Neural cell (in vitro differentiated cells): Measurements from ENCODE around the gene ANKRD31. TPM values are rescaled to one million over a fixed set of nuclear protein-coding genes. Genes with fewer than 3 reads are reported as not detected.
A peak's percentile ranks its signal among the peaks of the same experiment; 100 is the strongest.

Experiments used
- H2AFZ ChIP-seq: fragments of 200-600, 300-800 bp; sonication (generic), shearing (Covaris generic); 2 replicates; pipeline ENCODE4 v1.6.0; 2014; ENCODE audit warnings: low read depth, mild to moderate bottlenecking, antibody characterized with exemption, low read length, moderate library complexity
- H3F3A ChIP-seq: fragments of 200-600 bp; shearing (Covaris generic); 2 replicates; pipeline ENCODE4 v1.6.1; 2016; ENCODE audit warnings: mild to moderate bottlenecking, moderate library complexity, mixed read lengths, antibody characterized with exemption, low read length; ENCODE audit not compliant: insufficient read depth, poor library complexity, severe bottlenecking
- H3K27ac ChIP-seq: fragments of 200-600, 300-800 bp; sonication (generic), shearing (Covaris generic); 2 replicates; pipeline ENCODE4 v1.5.1; 2014; ENCODE audit warnings: mild to moderate bottlenecking, low read length, moderate library complexity
- H3K27me3 ChIP-seq: fragments of 300-800, 200-600 bp; sonication (generic), shearing (Covaris generic); 2 replicates; pipeline ENCODE4 v1.6.0; 2014; ENCODE audit warnings: mild to moderate bottlenecking, low read depth, low read length, moderate library complexity; ENCODE audit not compliant: insufficient read depth
- H3K36me3 ChIP-seq: fragments of 300-800, 200-600 bp; sonication (generic), shearing (Covaris generic); 2 replicates; pipeline ENCODE4 v1.5.1; 2014; ENCODE audit warnings: mild to moderate bottlenecking, antibody characterized with exemption, low read length, moderate library complexity; ENCODE audit not compliant: insufficient read depth
- H3K4me2 ChIP-seq: fragments of 300-800, 200-600 bp; sonication (generic), shearing (Covaris generic); 2 replicates; pipeline ENCODE4 v1.6.0; 2014; ENCODE audit warnings: mild to moderate bottlenecking, low read length
- H3K4me3 ChIP-seq: fragments of 300-800, 200-600 bp; sonication (generic), shearing (Covaris generic); 2 replicates; pipeline ENCODE4 v1.5.1; 2014; ENCODE audit warnings: mild to moderate bottlenecking, low read length, moderate library complexity
- H3K79me2 ChIP-seq: fragments of 200-600 bp; shearing (Covaris generic); replicated peaks from 2 replicates; pipeline ENCODE4 v1.6.0; 2014; ENCODE audit warnings: mild to moderate bottlenecking, low read length, moderate library complexity; ENCODE audit not compliant: insufficient read depth
- H3K9ac ChIP-seq: fragments of 300-800, 200-600 bp; sonication (generic), shearing (Covaris generic); 2 replicates; pipeline ENCODE4 v1.6.1; 2016; ENCODE audit warnings: mild to moderate bottlenecking, low read length, mixed read lengths
- H3K9me2 ChIP-seq: fragments of 200-600 bp; shearing (Covaris generic); 2 replicates; pipeline ENCODE4 v1.6.1; 2016; ENCODE audit warnings: mild to moderate bottlenecking, low read length, mixed read lengths; ENCODE audit not compliant: insufficient read depth
- H3K9me3 ChIP-seq: fragments of 200-600, 300-800 bp; sonication (generic), shearing (Covaris generic); 2 replicates; pipeline ENCODE4 v1.6.1; 2016; ENCODE audit warnings: mild to moderate bottlenecking, mixed run types, low read length, moderate library complexity, mixed read lengths
- H4K20me1 ChIP-seq: fragments of 200-600 bp; shearing (Covaris generic); 2 replicates; pipeline ENCODE4 v1.6.1; 2016; ENCODE audit warnings: mild to moderate bottlenecking, mixed run types; ENCODE audit not compliant: insufficient read depth
- CTCF ChIP-seq: fragments of 450-650 bp; IDR thresholded peaks from 2 replicates; pipeline ENCODE4 v1.5.1; 2014; ENCODE audit warnings: antibody characterized with exemption, mild to moderate bottlenecking, moderate library complexity; ENCODE audit not compliant: poor library complexity, severe bottlenecking
- EP300 ChIP-seq: fragments of 450-650 bp; conservative IDR thresholded peaks from 2 replicates; pipeline ENCODE4 v1.6.1; 2014; ENCODE audit warnings: antibody characterized with exemption, mild to moderate bottlenecking, moderate library complexity; ENCODE audit not compliant: poor library complexity, severe bottlenecking
- EZH2 ChIP-seq: fragments of 200-600, 300-800 bp; shearing (Covaris generic), sonication (generic); IDR thresholded peaks from 2 replicates; pipeline ENCODE4 v1.6.1; 2014; ENCODE audit warnings: antibody characterized with exemption, low read length, borderline replicate concordance, mild to moderate bottlenecking; ENCODE audit not compliant: insufficient read depth, poor library complexity, severe bottlenecking
- MXI1 ChIP-seq: fragments of 450-650 bp; conservative IDR thresholded peaks from 2 replicates; pipeline ENCODE4 v1.6.1; 2014; ENCODE audit warnings: antibody characterized with exemption, mild to moderate bottlenecking; ENCODE audit not compliant: poor library complexity, severe bottlenecking
- POLR2AphosphoS5 ChIP-seq: IDR thresholded peaks from 2 replicates; pipeline ENCODE4 v1.6.1; 2012
- RAD21 ChIP-seq: fragments of 450-650 bp; conservative IDR thresholded peaks from 2 replicates; pipeline ENCODE4 v1.6.1; 2014; ENCODE audit warnings: antibody characterized with exemption, mild to moderate bottlenecking, moderate library complexity
- SMC3 ChIP-seq: fragments of 450-650 bp; conservative IDR thresholded peaks from 2 replicates; pipeline ENCODE4 v1.6.1; 2014; ENCODE audit warnings: antibody characterized with exemption, mild to moderate bottlenecking, moderate library complexity; ENCODE audit not compliant: poor library complexity
- TAF1 ChIP-seq: IDR thresholded peaks from 2 replicates; pipeline ENCODE4 v1.6.1; 2012; ENCODE audit warnings: low read depth
- polyA plus RNA-seq: library from polyadenylated mRNA; depleted of rRNA; stranded (reverse); fragments of >200 nt; gene quantifications from 2 replicates; pipeline ENCODE4 v1.2.3, GENCODE V29; 2014
- TF ChIP-seq, protein P1 (sequence below): IDR thresholded peaks from 2 replicates; pipeline ENCODE4 v1.6.1; 2012; ENCODE audit warnings: borderline replicate concordance

ANKRD31 gene
- polyA plus RNA-seq, 1 donor from 2014 or later = 0.62 TPM

GRCh38 chr5:75243100-75243499 lies 6.4 kb upstream of the ANKRD31 start:
- Histone ChIP-seq H3K9me3 (no peaks in the 10 kb centered on the region), H2AFZ (no peak overlapping the region), H3K4me2 (no peak overlapping the region), H4K20me1 (no peaks in the 10 kb centered on the region), H3F3A (no peaks in the 10 kb centered on the region), H3K9ac (no peak overlapping the region), H3K9me2 (no peaks in the 10 kb centered on the region), H3K36me3 (no peaks in the 10 kb centered on the region), H3K27ac (no peak overlapping the region), H3K27me3 (no peaks in the 10 kb centered on the region), H3K79me2 (no peaks in the 10 kb centered on the region), H3K4me3 (no peak overlapping the region)
- TF ChIP-seq EP300 (peak; percentile 88), POLR2AphosphoS5 (peak; percentile 58), RAD21 (no peak), TAF1 (no peak), CTCF (no peak)

DNA sequence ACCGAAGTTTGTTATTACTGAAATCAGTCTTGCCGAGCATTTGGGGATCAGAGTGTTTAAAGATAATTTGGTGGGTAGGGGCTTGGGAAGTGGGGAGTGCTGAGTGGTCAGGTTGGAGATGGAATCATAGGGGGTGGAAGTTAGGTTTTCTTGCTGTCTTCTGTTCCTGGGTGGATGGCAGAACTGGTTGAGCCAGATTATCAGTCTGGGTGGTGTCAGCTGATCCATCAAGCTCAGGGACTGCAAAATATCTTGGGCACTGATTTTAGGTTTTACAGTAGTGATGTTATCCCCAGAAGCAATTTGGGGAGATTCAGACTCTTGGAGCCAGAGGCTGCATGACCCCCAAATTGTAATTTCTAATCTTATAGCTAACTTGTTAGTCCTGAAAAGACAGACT lies 5.4 kb upstream of the ANKRD31 start:
- Histone ChIP-seq H3F3A (no peaks in the 10 kb centered on the region), H3K9me2 (no peaks in the 10 kb centered on the region), H3K9ac (no peak overlapping the region), H4K20me1 (no peaks in the 10 kb centered on the region), H3K27me3 (no peaks in the 10 kb centered on the region), H3K4me3 (no peak overlapping the region), H3K27ac (no peak overlapping the region), H3K9me3 (no peaks in the 10 kb centered on the region), H3K4me2 (no peak overlapping the region), H3K79me2 (no peaks in the 10 kb centered on the region), H3K36me3 (no peaks in the 10 kb centered on the region), H2AFZ (no peak overlapping the region)
- no peak for TF ChIP-seq EP300
- no peak for TF ChIP-seq RAD21
- no peak for TF ChIP-seq SMC3
- TF ChIP-seq MXI1 = no peak
- TF ChIP-seq, protein P1, sequence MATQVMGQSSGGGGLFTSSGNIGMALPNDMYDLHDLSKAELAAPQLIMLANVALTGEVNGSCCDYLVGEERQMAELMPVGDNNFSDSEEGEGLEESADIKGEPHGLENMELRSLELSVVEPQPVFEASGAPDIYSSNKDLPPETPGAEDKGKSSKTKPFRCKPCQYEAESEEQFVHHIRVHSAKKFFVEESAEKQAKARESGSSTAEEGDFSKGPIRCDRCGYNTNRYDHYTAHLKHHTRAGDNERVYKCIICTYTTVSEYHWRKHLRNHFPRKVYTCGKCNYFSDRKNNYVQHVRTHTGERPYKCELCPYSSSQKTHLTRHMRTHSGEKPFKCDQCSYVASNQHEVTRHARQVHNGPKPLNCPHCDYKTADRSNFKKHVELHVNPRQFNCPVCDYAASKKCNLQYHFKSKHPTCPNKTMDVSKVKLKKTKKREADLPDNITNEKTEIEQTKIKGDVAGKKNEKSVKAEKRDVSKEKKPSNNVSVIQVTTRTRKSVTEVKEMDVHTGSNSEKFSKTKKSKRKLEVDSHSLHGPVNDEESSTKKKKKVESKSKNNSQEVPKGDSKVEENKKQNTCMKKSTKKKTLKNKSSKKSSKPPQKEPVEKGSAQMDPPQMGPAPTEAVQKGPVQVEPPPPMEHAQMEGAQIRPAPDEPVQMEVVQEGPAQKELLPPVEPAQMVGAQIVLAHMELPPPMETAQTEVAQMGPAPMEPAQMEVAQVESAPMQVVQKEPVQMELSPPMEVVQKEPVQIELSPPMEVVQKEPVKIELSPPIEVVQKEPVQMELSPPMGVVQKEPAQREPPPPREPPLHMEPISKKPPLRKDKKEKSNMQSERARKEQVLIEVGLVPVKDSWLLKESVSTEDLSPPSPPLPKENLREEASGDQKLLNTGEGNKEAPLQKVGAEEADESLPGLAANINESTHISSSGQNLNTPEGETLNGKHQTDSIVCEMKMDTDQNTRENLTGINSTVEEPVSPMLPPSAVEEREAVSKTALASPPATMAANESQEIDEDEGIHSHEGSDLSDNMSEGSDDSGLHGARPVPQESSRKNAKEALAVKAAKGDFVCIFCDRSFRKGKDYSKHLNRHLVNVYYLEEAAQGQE = no peak
- TF ChIP-seq EZH2 = no peak

GRCh38 chr5:75239681-75240080 lies 3.0 kb upstream of the ANKRD31 start:
- no peak overlapping the region for H3K4me2 ChIP-seq
- no peak overlapping the region for H3K27ac ChIP-seq
- no peak overlapping the region for H3K9ac ChIP-seq
- no peaks in the 10 kb centered on the region for H3K36me3 ChIP-seq
- H3K9me3 ChIP-seq = no peaks in the 10 kb centered on the region
- H3K27me3 ChIP-seq = no peaks in the 10 kb centered on the region
- no peaks in the 10 kb centered on the region for H3F3A ChIP-seq
- H4K20me1 ChIP-seq = no peaks in the 10 kb centered on the region
- TF ChIP-seq SMC3 (no peak), RAD21 (no peak), EZH2 (no peak), EP300 (no peak), POLR2AphosphoS5 (no peak), CTCF (no peak), MXI1 (no peak), TAF1 (no peak)
- TF ChIP-seq, protein P1 = no peak
- H3K4me3 ChIP-seq = no peak overlapping the region
- no peaks in the 10 kb centered on the region for H3K79me2 ChIP-seq
- H3K9me2 ChIP-seq = no peaks in the 10 kb centered on the region
- no peak overlapping the region for H2AFZ ChIP-seq
